Gastroesophageal sphincter (tissue), 3 donors: ENCODE data around the gene SCRN1.

Source experiments
- CTCF ChIP-seq, 4 experiments: fragments of 200-600 bp in 2 of 4; fragments of 450-650 bp in 2 of 4; sonication (generic) in 1 of 4; IDR thresholded peaks; one replicate each; pipeline ENCODE4 v1.5.1; 2017 to 2019; ENCODE audit warnings: antibody characterized with exemption in 4 of 4, mild to moderate bottlenecking in 2 of 4, moderate library complexity in 2 of 4
- POLR2A ChIP-seq, 2 donors: fragments of 450-650 bp; IDR thresholded peaks; one replicate each; pipeline ENCODE4 v1.6.1; 2017; ENCODE audit warnings: antibody characterized with exemption in 2 of 2, mild to moderate bottlenecking in 2 of 2, moderate library complexity in 1 of 2
- POLR2AphosphoS5 ChIP-seq: sonication (generic); formaldehyde crosslinking; IDR thresholded peaks from one replicate; pipeline ENCODE4 v1.6.1; 2017; ENCODE audit warnings: antibody characterized with exemption

GRCh38 chr7:29918850-29919249 lies 70.8 kb downstream of the SCRN1 start:
- TF ChIP-seq CTCF (IDR thresholded peaks at IDR 0.05) (no peak), POLR2AphosphoS5 (no peak), POLR2A (IDR thresholded peaks at IDR 0.05) (no peak)
